Mesendoderm (in vitro differentiated cells): ENCODE data around the gene MSH4.
"Not testable (repeated sequence)": the region's sequence is repeated elsewhere in the genome, so short reads cannot be mapped to it uniquely, and the experiment has no call there.

Source experiments
- DNase-seq: peaks from one replicate; pipeline ENCODE4 v3.0.0; 2013
- H2AK5ac ChIP-seq: 2 replicates; pipeline ENCODE4 v1.6.1; 2013; ENCODE audit warnings: low read length, inconsistent platforms
- H2BK120ac ChIP-seq: 2 replicates; pipeline ENCODE4 v1.6.1; 2013; ENCODE audit warnings: low read depth, mild to moderate bottlenecking, low read length, moderate library complexity, mixed read lengths
- H2BK15ac ChIP-seq: replicated peaks from 2 replicates; pipeline ENCODE4 v1.6.1; 2013; ENCODE audit warnings: low read depth, mild to moderate bottlenecking, moderate library complexity
- H2BK5ac ChIP-seq: 2 replicates; pipeline ENCODE4 v1.6.1; 2013; ENCODE audit warnings: low read length, inconsistent platforms
- H3K18ac ChIP-seq: 2 replicates; pipeline ENCODE4 v1.6.1; 2013; ENCODE audit warnings: mild to moderate bottlenecking, low read length, mixed read lengths
- H3K23ac ChIP-seq: one replicate; pipeline ENCODE4 v1.6.1; 2013; ENCODE audit warnings: low read length
- H3K27ac ChIP-seq: 2 replicates; pipeline ENCODE4 v1.5.1; 2013; ENCODE audit warnings: low read depth, mild to moderate bottlenecking, inconsistent platforms, low read length, moderate library complexity
- H3K27me3 ChIP-seq: 2 replicates; pipeline ENCODE4 v1.6.1; 2013; ENCODE audit warnings: low read length, control low read depth, mild to moderate bottlenecking, inconsistent platforms; ENCODE audit not compliant: insufficient read depth, poor library complexity
- H3K36me3 ChIP-seq: 2 replicates; pipeline ENCODE4 v1.6.1; 2013; ENCODE audit warnings: low read length, inconsistent platforms; ENCODE audit not compliant: control insufficient read depth, insufficient read depth
- H3K4ac ChIP-seq: one replicate; pipeline ENCODE4 v1.6.1; 2013; ENCODE audit warnings: low read depth, mild to moderate bottlenecking, low read length, moderate library complexity
- H3K4me1 ChIP-seq: 2 replicates; pipeline ENCODE4 v1.6.1; 2013; ENCODE audit warnings: low read depth, low read length, inconsistent platforms; ENCODE audit not compliant: control insufficient read depth
- H3K4me2 ChIP-seq: 2 replicates; pipeline ENCODE4 v1.6.1; 2013; ENCODE audit warnings: low read length
- H3K4me3 ChIP-seq: 2 replicates; pipeline ENCODE4 v1.5.1; 2013; ENCODE audit warnings: mild to moderate bottlenecking, low read length
- H3K56ac ChIP-seq: one replicate; pipeline ENCODE4 v1.6.1; 2013; ENCODE audit warnings: low read length
- H3K79me1 ChIP-seq: 2 replicates; pipeline ENCODE4 v1.6.1; 2013; ENCODE audit warnings: low read length, inconsistent platforms
- H3K79me2 ChIP-seq: 2 replicates; pipeline ENCODE4 v1.6.1; 2013; ENCODE audit warnings: mild to moderate bottlenecking, low read length; ENCODE audit not compliant: control insufficient read depth, insufficient read depth
- H3K9ac ChIP-seq: 2 replicates; pipeline ENCODE4 v1.6.1; 2013; ENCODE audit warnings: low read length, inconsistent platforms
- H4K5ac ChIP-seq: one replicate; pipeline ENCODE4 v1.6.1; 2013; ENCODE audit warnings: low read length
- H4K8ac ChIP-seq: one replicate; pipeline ENCODE4 v1.6.1; 2013; ENCODE audit warnings: low read depth, mild to moderate bottlenecking, control low read depth, low read length, moderate library complexity
- WGBS: extraction: QIAGEN DNeasy Blood & Tissue Kit; methylation state at CpG from one replicate; pipeline ENCODE4 v1.1.7; 2013; ENCODE audit warnings: low lambda C conversion rate, missing lambda C conversion rate; ENCODE audit not compliant: insufficient coverage; ENCODE audit errors: extremely low coverage; 5-methylcytosine and 5-hydroxymethylcytosine counted together

The MSH4 gene

DNA sequence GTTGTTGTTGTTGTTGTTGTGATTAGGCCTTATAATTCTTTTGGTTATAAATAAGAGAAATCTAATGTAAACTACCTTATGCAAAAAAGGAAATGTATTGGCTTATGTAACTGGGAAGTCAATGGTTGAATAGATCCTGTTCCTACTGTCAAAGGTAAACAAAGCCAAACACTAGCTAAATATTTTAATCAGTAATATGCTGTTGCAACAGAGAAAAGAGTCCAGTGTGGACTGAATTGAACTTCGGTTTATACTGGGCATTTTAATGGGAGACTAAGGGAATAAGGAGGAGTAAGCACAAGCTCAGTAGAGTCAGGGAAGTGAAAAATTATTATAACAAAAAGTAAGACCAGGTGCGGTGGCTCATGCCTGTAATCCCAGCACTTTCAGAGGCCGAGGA lies 15.4 kb downstream of the MSH4 start:
- no CpG with 5 or more reads among the region's 3 CpGs for WGBS
- no peak overlapping the region for H3K4me2 ChIP-seq

GRCh38 chr1:75823596-75823995 lies 26.9 kb downstream of the MSH4 start:
- not testable (repeated sequence) for H3K56ac ChIP-seq, H3K27me3 ChIP-seq, H3K27ac ChIP-seq, H2BK120ac ChIP-seq, H3K79me1 ChIP-seq, DNase-seq, H3K4ac ChIP-seq, H2BK15ac ChIP-seq, H2AK5ac ChIP-seq, H3K4me3 ChIP-seq, H3K9ac ChIP-seq, H4K8ac ChIP-seq, H3K4me1 ChIP-seq, H3K18ac ChIP-seq, H3K36me3 ChIP-seq, H3K23ac ChIP-seq, H3K79me2 ChIP-seq, H3K4me2 ChIP-seq, H2BK5ac ChIP-seq, H4K5ac ChIP-seq
- WGBS: no CpG with 5 or more reads among the region's 1 CpG

More for the DNA sequence above, 15.4 kb downstream of the MSH4 start:
- Histone ChIP-seq H3K79me2 (no peaks in the 10 kb centered on the region), H3K18ac (no peak overlapping the region), H2BK5ac (no peak overlapping the region), H3K27ac (no peak overlapping the region), H2AK5ac (no peak overlapping the region), H3K36me3 (no peaks in the 10 kb centered on the region), H4K8ac (no peak overlapping the region), H3K27me3 (no peaks in the 10 kb centered on the region), H3K4me3 (no peak overlapping the region), H3K4ac (no peak overlapping the region), H3K79me1 (no peaks in the 10 kb centered on the region), H4K5ac (no peak overlapping the region), H3K4me1 (no peaks in the 10 kb centered on the region), H2BK15ac (no peak overlapping the region), H3K23ac (no peak overlapping the region), H2BK120ac (no peak overlapping the region), H3K56ac (no peak overlapping the region), H3K9ac (no peak overlapping the region)
- no peak for DNase-seq

DNA sequence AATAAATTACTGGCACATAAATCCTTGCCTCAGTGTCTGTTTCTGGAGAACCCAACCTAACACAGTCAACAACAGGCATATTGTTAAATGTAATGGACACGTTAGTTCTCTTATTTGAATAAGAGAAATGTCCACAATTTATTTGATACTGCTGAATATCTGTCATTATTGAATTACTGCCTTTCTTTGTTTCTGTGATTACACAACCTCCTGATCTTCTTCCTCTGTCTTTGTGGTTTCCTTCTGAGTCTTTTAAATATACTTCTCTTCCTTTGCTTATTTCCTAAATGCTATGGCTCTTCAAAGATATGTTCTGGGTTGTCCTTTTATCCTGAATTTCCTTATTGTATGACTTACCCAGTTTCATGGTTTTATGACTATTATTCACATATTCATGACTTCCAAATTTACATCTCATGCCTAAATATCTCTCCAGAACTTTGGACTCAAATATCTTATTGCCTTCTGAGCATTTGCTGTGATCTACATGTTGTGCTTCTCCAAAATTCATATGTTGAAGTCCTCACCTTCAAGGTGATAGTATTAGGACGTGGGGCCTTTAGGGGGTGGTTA lies 39.9 kb downstream of the MSH4 start:
- no peak for DNase-seq
- no peak overlapping the region for H2BK15ac ChIP-seq
- no peak overlapping the region for H3K23ac ChIP-seq
- no CpG with 5 or more reads among the region's 2 CpGs for WGBS
- H3K4me3 ChIP-seq: no peak overlapping the region
- H2BK5ac ChIP-seq: no peak overlapping the region
- no peak overlapping the region for H3K9ac ChIP-seq
- H3K18ac ChIP-seq: no peak overlapping the region
- H3K79me1 ChIP-seq: no peaks in the 10 kb centered on the region
- no peak overlapping the region for H2BK120ac ChIP-seq
- no peak overlapping the region for H3K4ac ChIP-seq
- H4K8ac ChIP-seq: no peak overlapping the region
- H3K4me1 ChIP-seq: no peaks in the 10 kb centered on the region
- H3K36me3 ChIP-seq: no peaks in the 10 kb centered on the region
- no peaks in the 10 kb centered on the region for H3K79me2 ChIP-seq
- H3K27me3 ChIP-seq: no peaks in the 10 kb centered on the region
- no peak overlapping the region for H3K4me2 ChIP-seq
- no peak overlapping the region for H2AK5ac ChIP-seq
- no peak overlapping the region for H3K27ac ChIP-seq
- no peak overlapping the region for H4K5ac ChIP-seq
- H3K56ac ChIP-seq: no peak overlapping the region

DNA sequence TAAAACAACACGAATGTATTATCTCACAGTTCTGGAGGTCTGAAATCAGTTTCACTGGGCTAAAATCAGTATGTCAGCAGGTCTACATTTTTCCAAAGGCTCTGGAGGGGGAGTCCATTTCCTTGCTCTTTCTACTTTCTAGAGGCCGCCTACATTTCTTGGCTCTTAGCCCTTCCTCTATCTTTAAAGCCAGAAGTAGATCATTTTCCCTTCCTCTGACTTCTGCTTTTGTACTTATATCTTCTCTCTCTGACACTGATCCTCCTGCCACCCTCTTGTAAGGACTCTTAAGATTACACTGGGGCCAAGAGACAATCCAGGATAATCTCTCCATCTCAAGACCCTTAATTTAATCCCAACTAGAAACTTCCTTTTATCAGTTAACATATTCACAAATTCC lies 41.4 kb downstream of the MSH4 start:
- H2BK15ac ChIP-seq: no peak overlapping the region
- H3K18ac ChIP-seq: no peak overlapping the region
- no peak for DNase-seq
- H3K27ac ChIP-seq: no peak overlapping the region
- WGBS: no CpG with 5 or more reads among the region's 2 CpGs
- H3K4ac ChIP-seq: no peak overlapping the region
- H4K5ac ChIP-seq: no peak overlapping the region
- H4K8ac ChIP-seq: no peak overlapping the region
- no peaks in the 10 kb centered on the region for H3K36me3 ChIP-seq
- no peak overlapping the region for H3K4me3 ChIP-seq
- H3K23ac ChIP-seq: no peak overlapping the region
- no peaks in the 10 kb centered on the region for H3K4me1 ChIP-seq
- no peaks in the 10 kb centered on the region for H3K27me3 ChIP-seq
- H3K79me1 ChIP-seq: no peaks in the 10 kb centered on the region
- H3K79me2 ChIP-seq: no peaks in the 10 kb centered on the region
- H2AK5ac ChIP-seq: no peak overlapping the region
- no peak overlapping the region for H3K56ac ChIP-seq
- no peak overlapping the region for H3K9ac ChIP-seq
- no peak overlapping the region for H2BK5ac ChIP-seq
- no peak overlapping the region for H2BK120ac ChIP-seq
- no peak overlapping the region for H3K4me2 ChIP-seq

DNA sequence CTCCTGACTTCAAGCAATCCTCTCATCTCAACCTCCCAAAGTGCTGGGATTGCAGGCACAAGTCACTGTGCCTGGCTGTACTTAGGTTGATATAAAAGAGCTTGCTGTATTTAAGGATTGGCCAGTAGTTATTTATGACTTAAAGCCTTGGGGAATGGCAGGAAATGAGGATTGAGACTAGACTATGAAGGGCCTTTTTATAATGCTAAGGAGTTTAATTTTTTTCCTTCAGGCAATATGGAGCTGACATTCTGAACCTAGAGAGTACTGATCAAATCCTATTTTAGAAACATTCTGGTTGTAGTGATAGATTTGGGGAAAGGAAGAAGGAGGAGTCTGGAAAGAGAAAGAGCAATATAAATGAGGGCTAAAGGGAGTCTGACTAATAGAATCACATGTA lies 44.7 kb downstream of the MSH4 start:
- Histone ChIP-seq H3K27me3 (no peaks in the 10 kb centered on the region), H3K9ac (no peak overlapping the region), H3K36me3 (no peaks in the 10 kb centered on the region), H2AK5ac (no peak overlapping the region), H3K79me2 (no peaks in the 10 kb centered on the region), H3K18ac (no peak overlapping the region), H3K23ac (no peak overlapping the region), H3K4me3 (no peak overlapping the region), H3K4ac (no peak overlapping the region), H2BK15ac (no peak overlapping the region), H4K8ac (no peak overlapping the region), H4K5ac (no peak overlapping the region), H3K56ac (no peak overlapping the region), H2BK120ac (no peak overlapping the region), H3K27ac (no peak overlapping the region), H3K79me1 (no peaks in the 10 kb centered on the region), H3K4me2 (no peak overlapping the region), H3K4me1 (no peaks in the 10 kb centered on the region), H2BK5ac (no peak overlapping the region)
- no peak for DNase-seq

DNA sequence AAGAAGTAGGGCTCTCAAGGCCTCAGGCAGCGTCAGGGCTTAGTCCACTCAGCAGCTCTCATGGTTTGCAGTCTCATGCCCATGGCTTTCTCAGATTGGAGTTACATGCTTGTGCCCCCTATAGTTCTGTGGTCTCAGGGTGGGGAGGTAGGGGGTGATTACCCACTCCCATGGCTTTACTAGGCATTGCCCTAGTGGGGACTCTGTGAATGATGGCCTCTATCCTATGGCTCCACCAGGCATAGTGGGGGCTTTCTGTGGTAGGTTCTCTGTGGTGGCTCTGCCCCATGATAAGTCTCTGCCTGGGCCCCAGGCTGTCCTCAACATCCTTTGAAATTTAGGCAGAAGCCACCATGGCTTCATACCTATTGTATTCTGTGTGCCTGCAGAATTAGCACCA lies 48.9 kb downstream of the MSH4 start:
- H3K9ac ChIP-seq: no peak overlapping the region
- H3K27ac ChIP-seq: no peak overlapping the region
- no peak overlapping the region for H3K4me2 ChIP-seq
- DNase-seq: no peak
- H3K4me3 ChIP-seq: no peak overlapping the region
- no peak overlapping the region for H3K18ac ChIP-seq
- no peak overlapping the region for H2BK15ac ChIP-seq
- H4K8ac ChIP-seq: no peak overlapping the region
- no peaks in the 10 kb centered on the region for H3K36me3 ChIP-seq
- no CpG with 5 or more reads among the region's 1 CpG for WGBS
- no peaks in the 10 kb centered on the region for H3K79me1 ChIP-seq
- no peaks in the 10 kb centered on the region for H3K79me2 ChIP-seq
- no peak overlapping the region for H2BK5ac ChIP-seq
- no peak overlapping the region for H3K56ac ChIP-seq
- H3K4ac ChIP-seq: no peak overlapping the region
- H2AK5ac ChIP-seq: no peak overlapping the region
- no peaks in the 10 kb centered on the region for H3K4me1 ChIP-seq
- H3K23ac ChIP-seq: no peak overlapping the region
- H2BK120ac ChIP-seq: no peak overlapping the region
- no peaks in the 10 kb centered on the region for H3K27me3 ChIP-seq
- no peak overlapping the region for H4K5ac ChIP-seq
